ENCODE results near the gene ERBB4. TPM values are rescaled to one million over a fixed set of nuclear protein-coding genes. Genes with fewer than 3 reads are reported as not detected.
"Not testable (repeated sequence)": the region's sequence is repeated elsewhere in the genome, so short reads cannot be mapped to it uniquely, and the experiment has no call there.

The ERBB4 gene
- total RNA-seq, 1 donor from 2014 or later: 2.1 TPM

DNA sequence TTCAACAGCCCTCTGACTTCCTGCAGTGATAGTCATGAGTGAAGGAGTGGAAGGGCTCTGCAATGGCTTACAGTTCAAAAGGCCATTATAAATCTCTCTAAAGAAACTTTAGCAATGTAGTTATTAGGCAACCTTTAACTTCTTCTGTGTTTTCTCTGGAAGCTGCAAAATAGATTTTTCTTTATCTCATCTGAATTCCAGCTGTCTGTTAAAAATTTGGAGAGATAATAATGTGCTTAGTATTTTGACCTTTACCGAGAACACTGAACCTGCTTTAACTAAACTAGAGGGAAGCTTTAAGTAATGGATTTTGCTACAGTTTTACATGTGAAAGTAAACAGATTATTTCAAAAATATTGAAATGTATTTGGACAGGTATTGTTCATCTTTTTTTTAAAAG is 847.9 kb downstream of the ERBB4 start:
- DNase-seq: no peak

GRCh38 chr2:211688196-211688595 is 850.4 kb downstream of the ERBB4 start:
- DNase-seq: no peak

DNA sequence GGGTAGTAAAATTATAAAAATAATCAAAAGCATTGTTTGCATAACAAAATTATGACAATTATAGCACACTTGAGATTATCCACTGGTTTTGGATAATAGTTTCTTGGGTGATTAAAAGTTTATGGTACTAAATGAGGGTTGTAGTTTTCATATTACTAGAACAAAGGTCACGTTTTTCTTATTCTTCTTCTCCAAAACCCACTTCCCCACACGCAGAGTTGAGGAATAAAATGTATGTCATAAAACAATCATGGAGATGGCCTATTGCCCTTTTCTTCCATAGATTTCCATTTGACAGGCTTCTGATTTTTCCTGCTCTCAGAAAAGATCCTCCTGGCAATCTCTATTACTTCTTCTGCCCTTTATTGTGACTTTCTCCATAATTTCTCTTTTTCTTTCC is 863.9 kb downstream of the ERBB4 start:
- DNase-seq: no peak

DNA sequence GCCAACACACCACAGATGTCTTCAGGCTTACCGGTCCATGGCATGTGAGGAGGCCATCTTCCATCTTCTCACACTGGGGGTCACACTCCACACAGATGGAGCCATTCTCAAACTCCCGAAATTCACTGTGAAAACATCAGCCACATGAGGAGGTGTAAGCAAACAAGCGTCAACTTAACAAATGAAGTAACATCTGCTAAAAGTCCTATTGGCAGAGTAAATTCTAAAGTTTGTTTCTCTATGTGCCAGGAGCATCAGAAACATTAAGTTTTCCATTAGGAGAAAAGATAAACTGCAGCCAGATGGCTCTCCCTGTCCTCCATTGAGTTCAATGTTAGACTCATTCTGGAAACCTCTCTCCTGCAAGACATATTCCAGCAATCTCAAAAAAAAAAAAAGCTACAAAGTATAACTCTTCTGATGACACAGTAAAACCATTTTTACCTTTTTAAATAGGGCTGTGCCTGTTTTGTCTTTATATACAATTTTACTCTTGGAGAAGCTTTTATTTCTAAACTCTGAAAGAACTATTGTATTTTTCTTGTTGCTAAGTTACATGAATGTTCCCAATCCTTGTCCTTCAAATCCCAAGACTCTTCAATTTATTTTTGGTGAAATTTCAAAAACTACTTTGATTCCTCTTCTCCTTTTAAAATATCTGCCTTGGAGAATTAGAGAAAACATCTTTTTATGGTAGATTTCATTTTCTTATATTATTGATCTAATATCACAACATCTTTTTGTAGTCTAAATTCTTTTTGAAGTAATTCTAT is 865.3 kb downstream of the ERBB4 start:
- peak; percentile 4 for DNase-seq

DNA sequence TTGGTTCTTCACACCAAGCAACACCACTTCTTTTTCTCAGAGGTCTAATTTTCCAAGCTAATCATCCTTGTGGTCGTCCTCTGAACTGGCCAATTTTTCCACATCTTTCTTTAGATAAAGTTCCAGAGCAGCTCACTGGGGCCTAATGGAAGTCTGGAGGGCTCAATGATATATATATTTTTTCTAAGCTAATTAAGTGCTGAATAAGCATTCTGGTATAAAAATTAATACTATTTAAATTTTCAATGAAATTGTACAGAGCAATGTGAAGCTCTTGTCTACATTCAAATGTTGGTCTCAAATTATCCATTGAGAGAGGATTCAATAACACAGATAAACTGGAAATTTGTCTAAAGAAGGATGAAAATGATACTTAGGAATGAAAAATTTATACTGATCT is 866.6 kb downstream of the ERBB4 start:
- no peak for DNase-seq

DNA sequence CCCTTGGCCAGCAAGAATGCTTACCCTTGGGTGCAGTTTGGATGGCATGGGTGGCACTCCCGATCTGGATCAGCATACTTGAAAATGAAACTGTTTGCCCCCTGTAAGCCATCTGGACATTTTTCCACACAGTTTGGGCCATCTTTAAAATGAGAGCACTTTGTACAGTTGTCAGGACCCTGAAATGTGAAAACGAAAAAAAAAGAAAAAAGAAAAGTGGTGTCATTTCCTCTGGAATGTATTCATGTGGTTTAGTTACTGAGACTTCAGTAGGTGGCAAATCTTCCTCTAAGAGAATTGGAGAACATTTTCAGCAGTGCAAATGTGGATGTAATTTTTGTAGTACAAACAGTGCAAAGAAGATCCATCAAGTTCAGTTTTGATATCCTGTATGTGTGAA is 873.3 kb downstream of the ERBB4 start:
- no peak for DNase-seq

DNA sequence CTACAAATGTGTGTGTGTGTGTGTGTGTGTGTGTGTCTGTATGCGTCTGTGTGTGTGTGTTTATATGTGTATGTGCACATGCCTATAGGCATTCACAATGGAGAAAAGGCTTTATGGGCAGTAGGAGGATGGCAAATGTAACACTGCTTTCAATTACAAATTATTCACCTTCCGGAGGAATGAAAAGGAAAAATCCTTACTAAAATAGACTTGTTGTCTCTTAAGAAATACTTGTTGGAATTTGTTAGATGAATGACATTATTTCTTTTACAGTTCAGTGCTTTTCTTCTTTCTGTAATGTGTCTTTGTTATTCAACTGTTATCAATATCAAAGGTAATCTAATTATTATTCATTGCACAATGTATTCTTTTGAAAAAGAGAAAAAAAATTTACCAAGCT is 874.3 kb downstream of the ERBB4 start:
- no peak for DNase-seq

DNA sequence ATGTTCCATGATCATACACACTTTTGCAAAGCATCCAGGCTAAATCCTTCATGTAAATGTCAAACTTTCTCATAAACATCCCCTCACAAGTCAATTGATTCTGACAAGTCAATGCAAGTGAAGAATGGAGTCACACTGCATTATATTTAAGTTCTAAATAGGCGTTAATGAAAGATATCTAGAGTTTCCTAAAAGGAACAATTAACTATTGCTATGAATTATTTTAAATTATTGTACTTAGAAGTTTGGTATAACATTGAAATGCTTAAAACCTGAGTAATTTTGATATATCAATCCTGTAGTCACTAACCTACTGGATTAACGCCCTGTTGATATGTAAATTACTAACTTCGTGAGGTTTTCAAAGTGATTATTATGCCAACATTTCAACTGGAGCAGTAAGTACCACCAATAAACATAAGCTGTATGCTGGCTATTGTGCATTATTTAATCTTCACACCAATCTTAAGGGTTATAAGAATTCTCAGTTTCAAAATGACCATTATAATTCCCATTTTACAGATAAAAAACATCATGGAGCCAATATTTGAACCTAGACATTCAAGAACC is 884.3 kb downstream of the ERBB4 start:
- no peak for DNase-seq

DNA sequence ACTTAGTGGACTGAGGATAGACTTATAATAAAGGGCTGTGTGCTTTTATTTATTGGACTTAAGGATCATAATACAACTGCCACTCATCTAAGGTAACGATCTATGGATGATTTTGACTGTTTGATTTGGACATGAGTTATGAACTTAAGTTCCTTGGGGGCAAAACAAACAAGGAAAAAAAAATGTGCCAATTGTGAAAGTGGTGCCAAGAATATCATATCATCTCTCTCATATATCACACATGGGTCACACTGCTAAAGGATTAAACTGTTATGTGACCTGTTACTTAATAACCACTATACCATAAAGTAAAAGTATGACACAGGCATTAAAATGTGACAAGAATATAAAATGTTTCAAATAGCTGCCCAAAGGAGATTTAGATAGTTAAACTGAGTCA is 886.3 kb downstream of the ERBB4 start:
- DNase-seq: no peak

- no peak for DNase-seq
Measured at GRCh38 chr2:211649331-211649730, 889.3 kb downstream of the ERBB4 start.

DNA sequence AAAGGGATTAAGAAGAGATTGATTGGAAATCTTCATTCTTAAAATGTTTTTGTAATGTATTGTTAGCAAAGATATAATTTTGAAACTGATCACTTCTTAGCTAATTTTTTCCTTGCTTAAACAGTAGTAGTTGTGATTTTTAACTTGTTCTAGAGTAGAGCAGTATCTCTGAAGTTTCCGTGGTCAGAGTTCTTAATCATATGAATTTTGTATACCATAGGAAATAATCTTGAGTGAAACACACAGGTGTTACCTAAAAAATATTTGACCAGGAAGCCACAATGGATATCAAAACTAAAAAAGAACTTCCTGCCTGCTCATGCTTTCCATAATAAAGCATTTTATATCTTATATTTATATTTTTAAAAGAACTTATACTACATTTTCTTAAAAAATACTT is 907.1 kb downstream of the ERBB4 start:
- no peak for DNase-seq

DNA sequence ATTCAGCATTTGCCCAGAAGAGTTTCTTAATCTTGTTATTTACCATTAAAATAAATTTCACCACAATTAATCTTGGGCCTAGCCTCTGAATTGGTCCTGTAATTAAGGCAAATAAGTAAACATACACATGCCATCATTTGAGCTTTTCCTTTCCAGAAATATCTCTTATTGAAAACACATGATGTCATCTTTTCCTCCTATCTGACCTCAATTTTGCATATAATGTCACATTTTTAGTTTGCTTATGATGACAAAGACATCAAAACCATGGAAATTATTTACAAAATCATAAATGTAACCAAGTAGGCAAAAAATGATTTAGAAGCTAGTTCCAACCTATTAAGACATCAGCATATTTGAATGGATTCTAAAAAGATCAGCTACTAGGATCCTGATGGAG is 915.5 kb downstream of the ERBB4 start:
- no peak for DNase-seq

DNA sequence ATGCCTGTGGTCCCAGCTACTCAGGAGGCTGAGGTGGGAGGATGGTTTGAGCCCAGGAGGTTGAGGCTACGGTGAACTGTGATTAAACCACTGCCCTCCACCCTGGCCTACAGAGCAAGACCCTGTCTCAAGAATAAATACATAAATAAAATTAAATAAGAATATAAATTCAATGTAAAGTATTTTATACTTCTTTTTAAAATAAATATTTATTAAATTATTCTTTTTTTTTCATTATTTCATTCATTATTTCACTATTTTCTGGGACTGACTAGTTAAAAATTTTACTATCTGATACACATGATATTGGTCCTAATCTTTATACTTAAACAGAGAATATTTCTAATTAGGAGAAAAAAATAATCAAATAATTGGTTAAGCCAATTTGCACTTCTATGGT is 917.6 kb downstream of the ERBB4 start:
- no peak for DNase-seq

DNA sequence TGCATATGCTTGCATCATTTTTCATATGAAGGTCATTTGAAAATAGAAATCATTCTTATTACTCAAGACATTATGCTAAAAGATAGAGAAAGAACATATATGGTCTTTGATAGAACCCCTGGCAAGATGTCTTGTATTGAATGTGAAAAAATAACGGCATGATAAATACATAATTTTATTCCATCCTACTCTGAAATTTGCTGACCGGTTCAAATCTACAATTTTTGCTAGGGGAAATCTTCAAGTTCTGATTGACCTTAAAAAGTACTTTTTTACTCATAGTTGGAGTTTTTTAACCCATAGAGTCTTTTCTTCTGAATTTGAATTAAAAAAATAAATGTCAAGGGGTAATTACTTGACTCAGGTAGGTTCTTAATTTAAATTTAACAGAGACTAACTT is 920.8 kb downstream of the ERBB4 start:
- no peak for DNase-seq

DNA sequence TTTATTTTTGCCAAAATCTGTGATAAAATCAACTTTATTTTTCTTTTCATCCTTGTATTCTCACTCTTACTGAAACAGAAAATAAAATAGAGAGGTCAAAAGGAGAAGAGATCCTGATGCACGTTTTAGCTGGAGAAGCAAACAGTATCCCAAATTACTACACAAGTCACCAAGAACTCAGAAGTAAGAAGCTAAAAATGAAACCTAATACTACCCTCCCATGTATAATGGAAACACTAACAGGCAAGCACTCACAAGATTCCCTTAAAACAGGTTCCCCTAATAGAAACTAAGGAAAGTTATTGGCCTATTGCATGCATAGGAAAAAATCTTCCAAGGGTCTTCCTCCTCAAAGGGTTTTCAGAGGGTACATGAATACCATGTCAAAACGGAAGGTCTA is 927.0 kb downstream of the ERBB4 start:
- no peak for DNase-seq

DNA sequence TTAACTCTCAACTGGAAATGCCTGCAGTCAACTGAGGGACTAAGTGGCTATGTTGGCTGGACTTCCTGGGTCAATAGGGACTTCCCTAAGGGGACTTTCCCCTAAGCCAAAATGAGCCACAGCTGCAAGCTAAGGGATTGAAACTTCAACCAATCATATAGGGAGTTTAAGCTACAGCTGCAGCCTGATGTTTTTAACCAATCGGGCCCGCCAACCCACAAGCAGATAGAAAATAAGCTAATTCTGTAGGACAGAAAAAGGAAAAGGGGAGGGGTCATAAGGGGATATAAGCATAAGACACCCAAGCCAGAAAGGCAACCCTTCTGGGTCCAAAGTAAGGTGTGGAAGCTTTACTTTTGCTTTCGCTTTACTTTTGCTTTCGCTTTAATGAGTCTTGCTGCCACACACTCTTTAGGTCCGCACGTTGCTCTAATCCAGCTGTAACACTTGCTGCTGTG is 927.5 kb downstream of the ERBB4 start:
- no peak for DNase-seq

DNA sequence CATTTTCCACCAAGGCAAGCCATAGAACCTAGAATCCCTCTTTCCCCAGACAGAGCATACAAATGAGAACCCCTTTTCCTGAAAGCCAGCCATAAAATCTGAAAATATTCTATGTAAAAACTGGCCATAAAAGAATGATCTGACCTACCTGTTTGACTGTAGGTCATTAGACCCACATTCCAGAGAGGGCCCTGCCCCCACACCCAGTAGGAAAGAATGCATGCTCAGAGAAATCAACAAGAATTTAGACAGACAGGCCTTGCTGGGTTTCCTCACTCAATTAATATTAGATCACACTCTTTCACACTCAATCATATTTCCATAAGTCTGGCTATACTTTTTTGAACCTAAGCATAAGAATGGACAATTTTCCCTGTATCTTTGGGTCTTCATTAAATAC is 929.5 kb downstream of the ERBB4 start:
- DNase-seq: no peak

- no peak for DNase-seq
Measured at GRCh38 chr2:211599146-211599545, 939.5 kb downstream of the ERBB4 start.

DNA sequence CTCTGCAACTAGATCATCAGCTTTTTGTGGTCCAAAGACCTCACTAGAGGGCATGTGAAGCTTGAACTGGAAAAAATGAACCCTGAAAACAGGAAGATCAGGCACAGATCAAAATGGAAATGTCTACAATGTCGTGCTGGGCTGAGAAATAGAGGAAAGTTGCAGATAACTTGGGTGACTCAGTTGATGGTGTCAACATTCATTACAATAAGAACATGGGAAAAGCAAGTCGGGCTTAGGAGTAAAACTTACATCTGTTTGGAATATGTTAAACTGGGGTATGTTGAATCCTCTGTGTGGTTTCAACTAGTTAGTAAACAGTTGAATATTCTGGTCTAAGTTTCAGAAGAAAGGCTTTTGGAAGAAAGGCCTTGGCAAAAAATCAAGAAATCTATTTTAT is 940.4 kb downstream of the ERBB4 start:
- no peak for DNase-seq

GRCh38 chr2:211592006-211592405 is 946.6 kb downstream of the ERBB4 start:
- not testable (repeated sequence) for DNase-seq

DNA sequence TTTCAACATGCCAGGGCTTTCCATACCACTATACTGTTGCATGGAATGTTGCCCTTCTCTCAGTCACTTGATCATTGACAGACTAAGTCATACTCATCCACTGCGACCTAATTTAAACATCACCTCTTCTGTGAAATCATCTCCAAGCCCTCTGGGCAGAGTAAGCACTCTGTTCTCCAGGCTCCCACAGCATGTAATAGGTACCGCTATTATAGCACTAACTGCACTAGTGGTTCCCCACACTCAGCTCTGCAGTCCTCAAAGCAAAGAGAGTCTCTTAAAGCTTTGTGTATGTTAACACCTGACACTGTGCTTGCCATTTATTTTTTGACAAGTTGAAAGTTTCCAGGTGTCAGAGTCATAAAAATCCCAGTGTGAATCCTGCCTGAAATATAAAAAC is 947.2 kb downstream of the ERBB4 start:
- no peak for DNase-seq

GRCh38 chr2:211568439-211568838 is 970.2 kb downstream of the ERBB4 start:
- DNase-seq: no peak

- DNase-seq: no peak
Measured at GRCh38 chr2:211564441-211564840, 974.2 kb downstream of the ERBB4 start.

GRCh38 chr2:211545582-211545981 is 993.0 kb downstream of the ERBB4 start:
- no peak for DNase-seq

Measured in skin of body (tissue), 2 donors.